ENCODE data around the gene SNTB2. TPM values are rescaled to one million over a fixed set of nuclear protein-coding genes. Genes with fewer than 3 reads are reported as not detected.

Gene SNTB2
- total RNA-seq = 26.9 and 140 TPM in 2 replicates

DNA sequence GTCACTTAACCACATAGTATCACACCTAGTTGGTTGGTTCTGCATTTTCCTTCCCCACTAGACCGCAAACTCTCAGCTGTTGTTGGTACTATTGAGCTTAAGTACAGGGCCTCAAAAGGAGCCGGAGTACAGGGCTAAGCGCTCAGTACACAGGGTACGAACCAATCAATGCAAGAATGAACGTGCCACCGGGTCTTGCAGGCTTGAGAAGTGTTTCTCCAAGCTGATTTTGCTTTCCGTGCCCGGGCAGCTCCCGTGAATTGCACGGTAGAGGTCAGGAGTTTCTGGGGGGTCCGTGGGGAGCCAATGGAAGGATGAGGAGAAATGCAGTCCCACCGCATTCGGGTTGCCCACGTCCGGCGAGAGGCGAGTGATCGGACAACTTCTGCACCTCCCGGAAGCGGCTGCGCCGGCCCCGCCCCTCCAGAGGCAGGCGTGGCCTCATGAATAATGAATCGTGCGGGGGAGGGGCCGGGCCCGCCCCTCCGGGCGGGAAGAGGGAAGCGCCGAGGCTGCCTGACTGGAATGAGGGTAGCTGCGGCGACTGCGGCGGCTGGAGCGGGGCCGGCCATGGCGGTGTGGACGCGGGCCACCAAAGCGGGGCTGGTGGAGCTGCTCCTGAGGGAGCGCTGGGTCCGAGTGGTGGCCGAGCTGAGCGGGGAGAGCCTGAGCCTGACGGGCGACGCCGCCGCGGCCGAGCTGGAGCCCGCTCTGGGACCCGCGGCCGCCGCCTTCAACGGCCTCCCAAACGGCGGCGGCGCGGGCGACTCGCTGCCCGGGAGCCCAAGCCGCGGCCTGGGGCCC lies at the start of gene SNTB2:
Gene SNTB2, plus strand, starts transcription at position 523 of the 804 bp plus-strand sequence. Its CDS starts 3 bp downstream, at position 526.

DNA sequence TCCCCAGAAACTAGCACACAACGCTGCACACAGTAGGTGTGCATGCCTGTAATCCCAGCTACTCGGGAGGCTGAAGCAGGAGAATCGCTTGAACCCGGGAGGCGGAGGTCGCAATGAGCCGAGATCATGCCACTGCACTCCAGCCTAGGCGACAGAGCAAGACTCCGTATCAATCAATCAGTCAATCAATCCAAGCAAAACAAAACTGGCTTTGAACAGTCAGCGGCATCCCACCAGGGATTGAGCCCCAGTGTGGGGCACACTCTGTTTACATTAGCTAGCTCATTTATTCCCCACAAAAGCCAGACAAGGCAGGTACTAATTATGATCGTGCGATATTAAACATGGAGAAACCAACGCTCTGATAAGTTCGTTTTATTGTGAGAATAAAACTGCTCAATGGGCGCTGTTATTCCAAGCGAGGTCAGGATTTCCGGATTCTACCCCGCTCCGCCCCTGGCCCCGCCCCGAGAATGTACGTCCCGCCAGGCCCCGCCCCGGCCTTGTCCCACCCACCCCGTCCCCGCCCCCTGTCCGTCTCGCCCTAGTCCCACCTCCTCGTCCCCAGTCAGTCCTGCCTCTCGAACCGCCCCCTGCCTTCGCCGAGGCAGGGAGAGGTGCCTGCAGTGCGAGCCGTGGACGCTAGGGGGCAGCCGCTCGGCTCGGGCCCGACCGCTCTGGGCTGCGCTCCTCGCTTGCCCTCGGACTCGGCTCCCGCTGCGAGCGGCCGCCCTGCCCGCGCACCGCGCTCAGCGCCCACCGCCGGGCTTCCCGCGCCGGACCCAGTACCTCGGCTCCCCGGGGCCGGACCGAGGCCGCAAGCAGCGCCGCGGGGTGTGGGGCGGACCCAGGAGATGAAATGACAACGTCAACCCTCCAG lies 123.9 kb downstream of the SNTB2 start, which contains the start of gene VPS4A:
Gene VPS4A, plus strand, starts transcription at position 698 of the 880 bp plus-strand sequence. Its CDS starts 162 bp downstream, at position 860.

DNA sequence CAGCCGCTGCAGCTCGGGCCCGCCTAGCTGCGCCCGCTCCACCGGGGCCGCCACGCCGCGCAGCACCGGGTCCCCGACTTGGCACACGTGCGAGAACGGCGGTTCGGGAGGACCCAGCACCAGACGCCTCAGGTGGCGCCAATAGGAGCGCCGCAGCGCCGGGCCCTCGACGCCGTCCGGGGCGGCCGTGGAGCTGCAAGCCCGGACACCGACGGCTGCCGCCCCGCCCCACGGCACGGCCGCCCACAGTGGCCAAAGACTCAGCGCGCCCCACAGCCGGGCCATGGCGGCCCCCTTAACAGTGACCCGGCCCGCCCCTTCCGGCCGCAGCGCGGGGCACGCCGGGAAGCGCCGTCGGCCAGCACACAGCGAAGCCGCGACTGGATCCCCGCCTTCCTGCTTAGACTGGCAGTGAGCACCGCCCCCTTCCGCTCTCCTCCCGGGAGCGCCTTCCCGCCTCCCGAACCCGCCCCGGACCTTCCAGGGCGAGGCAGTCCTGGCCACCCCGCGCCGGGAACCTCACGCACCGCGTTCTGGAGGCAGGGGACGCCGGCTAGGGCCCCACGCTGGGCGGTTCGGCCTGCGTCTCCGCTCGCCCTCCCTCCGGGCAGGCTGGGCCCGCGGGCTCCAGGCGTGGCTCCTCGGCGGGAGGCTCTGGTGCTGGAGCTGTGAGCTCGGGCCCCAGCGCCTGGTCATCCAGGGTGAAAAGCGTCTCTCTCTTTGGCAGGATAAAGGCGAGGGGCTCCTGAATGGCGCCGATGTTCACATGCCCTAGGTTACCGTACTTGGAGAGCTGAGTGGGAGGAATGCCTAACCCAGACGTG lies 143.5 kb downstream of the SNTB2 start, which contains the start of gene PDF:
Gene PDF, minus strand, starts transcription at position 303 of the 824 bp plus-strand sequence. Its CDS starts 18 bp downstream, at position 285.

DNA sequence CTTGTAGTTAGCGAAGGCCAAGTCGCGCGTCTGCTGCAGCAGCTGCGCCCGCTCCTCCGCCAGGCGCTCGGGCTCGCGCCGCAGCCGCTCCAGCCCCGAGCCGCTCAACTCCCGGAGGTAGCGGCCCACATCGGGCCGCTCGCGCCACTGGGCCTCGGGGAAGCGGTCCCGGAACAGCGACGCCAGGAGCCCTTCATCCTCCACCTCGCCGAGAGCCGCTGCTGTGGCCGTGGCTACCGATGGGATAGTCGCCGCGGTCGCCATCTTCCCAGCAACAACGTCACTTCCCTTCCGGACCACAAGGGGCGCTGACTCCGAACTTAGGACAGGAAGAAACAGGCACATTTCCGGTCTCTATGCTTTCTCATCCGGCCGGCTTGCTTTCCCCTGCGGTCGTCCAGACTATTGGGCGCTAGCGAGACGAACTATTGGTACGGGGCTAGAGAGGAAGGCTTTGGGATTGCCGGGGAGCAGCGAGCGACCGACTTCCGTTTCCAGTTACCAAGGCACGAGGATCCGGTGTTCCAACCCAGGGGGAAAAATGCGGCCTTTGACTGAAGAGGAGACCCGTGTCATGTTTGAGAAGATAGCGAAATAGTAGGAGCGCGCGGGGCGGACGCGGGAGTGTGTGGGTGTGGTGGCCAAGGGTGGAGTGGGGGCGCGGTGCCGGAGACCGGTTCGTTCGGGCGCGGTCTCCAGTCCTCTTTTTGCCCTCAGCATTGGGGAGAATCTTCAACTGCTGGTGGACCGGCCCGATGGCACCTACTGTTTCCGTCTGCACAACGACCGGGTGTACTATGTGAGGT lies 152.5 kb downstream of the SNTB2 start, which contains the start of the genes COG8 and NIP7:
Gene COG8, minus strand, starts transcription at position 276 of the 806 bp plus-strand sequence. Its CDS starts 12 bp downstream, at position 264.
Gene NIP7, plus strand, starts transcription at position 484 of the 806 bp plus-strand sequence. Its CDS starts 58 bp downstream, at position 542.

DNA sequence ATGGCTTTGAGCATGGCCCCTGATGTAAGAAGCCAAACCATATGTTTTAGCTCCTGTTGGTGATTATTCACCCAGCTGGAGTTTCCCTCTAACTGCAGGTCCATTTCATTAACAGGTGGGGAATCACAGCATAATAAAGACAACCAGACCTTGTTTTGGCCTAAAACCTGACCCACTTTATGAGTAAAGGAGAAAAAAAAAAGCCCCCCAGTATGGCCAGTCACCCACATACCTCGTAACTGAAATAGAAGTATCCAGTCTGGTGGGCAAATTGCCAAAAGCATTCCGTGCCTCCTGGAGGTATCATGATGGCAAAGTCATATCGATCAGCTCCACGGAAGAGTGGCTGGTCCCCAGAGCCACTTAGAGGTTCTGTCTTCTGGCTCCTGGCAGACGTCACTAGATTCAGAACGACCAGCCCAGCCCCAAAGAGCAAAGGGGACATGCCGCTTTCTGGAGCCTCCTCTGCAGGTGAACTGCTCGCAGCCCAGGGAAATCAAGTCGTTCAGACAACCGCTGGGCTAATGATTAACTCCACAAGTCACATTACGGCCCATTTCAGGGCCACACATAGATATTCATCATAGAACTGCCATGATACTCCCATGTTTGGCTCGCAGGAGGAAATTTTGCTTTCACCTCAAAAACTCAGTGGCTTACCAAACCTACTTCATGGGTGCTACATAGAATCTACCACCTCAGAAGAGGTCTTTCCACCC lies 164.5 kb downstream of the SNTB2 start, which contains the start of gene TMED6:
Gene TMED6, minus strand, starts transcription at position 478 of the 719 bp plus-strand sequence. Its CDS starts 33 bp downstream, at position 445.

Other genes with a start within 250 kb of the SNTB2 start
- gene HAS3, start 81.5 kb upstream of the SNTB2 start, total RNA-seq = 1.6 and 13.5 TPM in 2 replicates
- 46.0 and 87.0 TPM in 2 replicates for gene CHTF8, start 54.6 kb upstream of the SNTB2 start, total RNA-seq
- gene UTP4, start 54.5 kb upstream of the SNTB2 start, total RNA-seq = 10.0 and 31.1 TPM in 2 replicates
- gene VPS4A, start 124.2 kb downstream of the SNTB2 start, total RNA-seq = 28.5 and 32.3 TPM in 2 replicates
- 7.9 and 8.6 TPM in 2 replicates for gene PDF, start 143.4 kb downstream of the SNTB2 start, total RNA-seq
- 18.0 and 25.8 TPM in 2 replicates for gene COG8, start 152.4 kb downstream of the SNTB2 start, total RNA-seq
- 18.8 and 25.0 TPM in 2 replicates for gene NIP7, start 152.6 kb downstream of the SNTB2 start, total RNA-seq
- gene TMED6, start 164.6 kb downstream of the SNTB2 start, total RNA-seq = 0.16 and 0.19 TPM in 2 replicates
- gene TERF2, start 198.8 kb downstream of the SNTB2 start, total RNA-seq = 11.7 and 13.3 TPM in 2 replicates
- 44.2 and 95.5 TPM in 2 replicates for gene CYB5B, start 237.5 kb downstream of the SNTB2 start, total RNA-seq